ENCODE measurements around the gene AFDN. TPM values are rescaled to one million over a fixed set of nuclear protein-coding genes. Genes with fewer than 3 reads are reported as not detected.

AFDN gene
- total and polyA plus RNA-seq, 10 of the 15 experiments (the other 5 are each of a cell fraction or from before 2014, with no cell fraction given): 5.7 to 68.2 (median 45.1) TPM

DNA sequence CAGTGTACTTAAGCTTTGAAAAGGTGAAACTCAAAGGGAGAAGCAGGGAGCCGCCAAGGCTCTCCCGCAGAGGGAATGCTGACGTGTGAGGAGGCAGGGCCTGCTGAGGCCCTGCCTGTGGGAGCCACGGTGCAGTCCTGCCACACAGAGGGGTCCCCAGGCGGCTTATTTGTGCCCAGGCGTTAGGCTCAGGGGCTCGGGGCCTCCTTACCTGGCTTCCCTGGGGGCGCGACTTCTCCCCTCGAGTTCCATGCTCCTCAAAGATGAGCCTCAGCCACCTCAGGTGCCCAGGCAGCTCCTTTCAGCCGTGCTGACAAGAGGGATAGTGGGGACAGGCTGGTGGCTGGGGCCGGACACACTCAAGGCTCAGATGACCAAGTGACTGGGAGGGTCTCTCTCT, 168.6 kb downstream of the AFDN start:
- no peaks in the 10 kb centered on the region for H3K36me3 ChIP-seq (ENCODE audit: control insufficient read depth in 2 of 2, insufficient read depth in 2 of 2, low read length in 1 of 2)
- no peaks in the 10 kb centered on the region for H3K9me3 ChIP-seq (replicated peaks; ENCODE audit: control insufficient read depth, insufficient read depth, low read length)
- H2AFZ ChIP-seq (ENCODE audit: control insufficient read depth, low read depth, low read length): no peak overlapping the region
- in situ Hi-C loops (cut with MboI): no loop called here
- CTCF ChIA-PET: no interaction called here
- no peak overlapping the region for H3K27ac ChIP-seq (ENCODE audit: control insufficient read depth, insufficient read depth)
- SMC1A ChIA-PET (ENCODE audit: uncharacterized antibody, unreplicated experiment): no interaction called here
- H3K4me3 ChIP-seq: no peak overlapping the region
- no peak for DNase-seq (ENCODE audit: low read depth, low spot score)
- POLR2A ChIA-PET: no interaction called here
- no peaks in the 10 kb centered on the region for H4K20me1 ChIP-seq (ENCODE audit: control insufficient read depth, insufficient read depth)
- no peaks in the 10 kb centered on the region for H3K79me2 ChIP-seq (ENCODE audit: control insufficient read depth, insufficient read depth, low read length)
- TF ChIP-seq CREB1 (IDR thresholded peaks at IDR 0.05; ENCODE audit: low read depth) (no peak), MYB (IDR thresholded peaks at IDR 0.05; ENCODE audit: borderline replicate concordance, low read depth, low read length) (no peak), RUNX3 (IDR thresholded peaks at IDR 0.05; ENCODE audit: low read length) (no peak), IKZF2 (IDR thresholded peaks at IDR 0.05) (no peak), POLR2AphosphoS2 (IDR thresholded peaks at IDR 0.05; ENCODE audit: low read depth, low read length) (no peak), ZZZ3 (IDR thresholded peaks at IDR 0.05; ENCODE audit: control insufficient read depth, insufficient read length, low read depth) (no peak), SUPT20H (IDR thresholded peaks at IDR 0.05; ENCODE audit: borderline replicate concordance, control insufficient read depth, low read depth, low read length) (no peak), MEF2B (IDR thresholded peaks at IDR 0.05; ENCODE audit: partially characterized antibody, poor library complexity, severe bottlenecking) (no peak), ZNF24 (IDR thresholded peaks at IDR 0.05) (no peak), JUND (IDR thresholded peaks at IDR 0.05; ENCODE audit: low read depth, low read length) (no peak), POLR2AphosphoS5 (IDR thresholded peaks at IDR 0.05; ENCODE audit: low read length) (no peak), CHD1 (IDR thresholded peaks at IDR 0.05; ENCODE audit: low read depth, low read length) (no peak)
- TF ChIP-seq, protein P1, sequence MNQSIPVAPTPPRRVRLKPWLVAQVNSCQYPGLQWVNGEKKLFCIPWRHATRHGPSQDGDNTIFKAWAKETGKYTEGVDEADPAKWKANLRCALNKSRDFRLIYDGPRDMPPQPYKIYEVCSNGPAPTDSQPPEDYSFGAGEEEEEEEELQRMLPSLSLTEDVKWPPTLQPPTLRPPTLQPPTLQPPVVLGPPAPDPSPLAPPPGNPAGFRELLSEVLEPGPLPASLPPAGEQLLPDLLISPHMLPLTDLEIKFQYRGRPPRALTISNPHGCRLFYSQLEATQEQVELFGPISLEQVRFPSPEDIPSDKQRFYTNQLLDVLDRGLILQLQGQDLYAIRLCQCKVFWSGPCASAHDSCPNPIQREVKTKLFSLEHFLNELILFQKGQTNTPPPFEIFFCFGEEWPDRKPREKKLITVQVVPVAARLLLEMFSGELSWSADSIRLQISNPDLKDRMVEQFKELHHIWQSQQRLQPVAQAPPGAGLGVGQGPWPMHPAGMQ (IDR thresholded peaks at IDR 0.05; ENCODE audit: borderline replicate concordance): no peak
- TF ChIP-seq, protein P2, sequence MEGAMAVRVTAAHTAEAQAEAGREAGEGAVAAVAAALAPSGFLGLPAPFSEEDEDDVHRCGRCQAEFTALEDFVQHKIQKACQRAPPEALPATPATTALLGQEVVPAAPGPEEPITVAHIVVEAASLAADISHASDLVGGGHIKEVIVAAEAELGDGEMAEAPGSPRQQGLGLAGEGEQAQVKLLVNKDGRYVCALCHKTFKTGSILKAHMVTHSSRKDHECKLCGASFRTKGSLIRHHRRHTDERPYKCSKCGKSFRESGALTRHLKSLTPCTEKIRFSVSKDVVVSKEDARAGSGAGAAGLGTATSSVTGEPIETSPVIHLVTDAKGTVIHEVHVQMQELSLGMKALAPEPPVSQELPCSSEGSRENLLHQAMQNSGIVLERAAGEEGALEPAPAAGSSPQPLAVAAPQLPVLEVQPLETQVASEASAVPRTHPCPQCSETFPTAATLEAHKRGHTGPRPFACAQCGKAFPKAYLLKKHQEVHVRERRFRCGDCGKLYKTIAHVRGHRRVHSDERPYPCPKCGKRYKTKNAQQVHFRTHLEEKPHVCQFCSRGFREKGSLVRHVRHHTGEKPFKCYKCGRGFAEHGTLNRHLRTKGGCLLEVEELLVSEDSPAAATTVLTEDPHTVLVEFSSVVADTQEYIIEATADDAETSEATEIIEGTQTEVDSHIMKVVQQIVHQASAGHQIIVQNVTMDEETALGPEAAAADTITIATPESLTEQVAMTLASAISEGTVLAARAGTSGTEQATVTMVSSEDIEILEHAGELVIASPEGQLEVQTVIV (IDR thresholded peaks at IDR 0.05; ENCODE audit: borderline replicate concordance, partially characterized antibody): no peak
- WGBS (ENCODE audit: insufficient coverage, insufficient replicate concordance, low lambda C conversion rate, missing lambda C conversion rate): 37% methylated on average over 12 of the region's 12 CpGs
- no peaks in the 10 kb centered on the region for H3K4me1 ChIP-seq (ENCODE audit: control insufficient read depth, insufficient read depth, low read length)
- H3K4me2 ChIP-seq (ENCODE audit: control insufficient read depth, insufficient read depth): no peak overlapping the region
- no TSS peak for BruUV-seq (replicated peaks)
- no peak for ATAC-seq
- FAIRE-seq: no peak
- no peak overlapping the region for H3K9ac ChIP-seq (ENCODE audit: control insufficient read depth, insufficient read depth, low read length)
- no peaks in the 10 kb centered on the region for H3K27me3 ChIP-seq (replicated peaks in 1 of 2; ENCODE audit: control insufficient read depth in 2 of 2, insufficient read depth in 2 of 2, low read length in 1 of 2)
- RAD21 ChIA-PET (ENCODE audit: unreplicated experiment): no interaction called here
- intact Hi-C loops (cut with micrococcal nuclease; ENCODE audit: unreplicated experiment): no loop called here

Data from GM12878 (cell line).